Caco-2 (cell line): ENCODE data around the gene CFAP157. TPM values are rescaled to one million over a fixed set of nuclear protein-coding genes. Genes with fewer than 3 reads are reported as not detected.

Source experiments
- BruUV-seq: library from RNA; stranded (reverse); fragments of 400-500 nt; replicated peaks from 2 replicates; lab custom pipeline; 2021; lab: Mats Ljungman, UMichigan
- CTCF ChIA-PET: fragments of 300-600 bp; sonication (Branson Sonifier 250); formaldehyde crosslinking; loops from one replicate; lab custom pipeline; 2022; ENCODE audit warnings: antibody characterized with exemption; lab: Charles Lee
- POLR2A ChIA-PET: fragments of 300-600 bp; sonication (Branson Sonifier 250); formaldehyde crosslinking; loops from one replicate; lab custom pipeline; 2022; ENCODE audit warnings: antibody characterized with exemption; lab: Charles Lee
- DNase-seq, 2 experiments: peaks; one replicate each; pipeline versions ENCODE4 v3.0.0 to v3.0.0-alpha.2; 2020 to 2022
- H3K27me3 ChIP-seq: replicated peaks from 2 replicates; pipeline ENCODE4 v1.6.0; 2011; ENCODE audit warnings: low read length; ENCODE audit not compliant: control insufficient read depth, insufficient read depth
- H3K36me3 ChIP-seq: 2 replicates; pipeline ENCODE4 v1.5.1; 2011; ENCODE audit warnings: low read length; ENCODE audit not compliant: control insufficient read depth, insufficient read depth
- H3K4me1 ChIP-seq: fragments of 250-450 bp; sonication (Bioruptor Pico); 2 replicates; pipeline ENCODE4 v1.5.1; 2020; ENCODE audit warnings: mild to moderate bottlenecking
- H3K4me3 ChIP-seq: 2 replicates; pipeline ENCODE4 v1.5.1; 2011; ENCODE audit warnings: low read depth, mild to moderate bottlenecking, control low read depth, low read length
- H3K9me3 ChIP-seq: fragments of 250-450 bp; sonication (Bioruptor Pico); 2 replicates; pipeline ENCODE4 v1.5.1; 2020; ENCODE audit warnings: mild to moderate bottlenecking, moderate library complexity
- H3K27ac Mint-ChIP-seq: one replicate; pipeline ENCODE4 v1.8.0; 2022; ENCODE audit warnings: mixed read lengths; ENCODE audit not compliant: unreplicated experiment
- H3K27me3 Mint-ChIP-seq: one replicate; pipeline ENCODE4 v1.8.0; 2022; ENCODE audit warnings: mixed read lengths; ENCODE audit not compliant: insufficient read depth, unreplicated experiment
- H3K36me3 Mint-ChIP-seq: one replicate; pipeline ENCODE4 v1.8.0; 2022; ENCODE audit warnings: mild to moderate bottlenecking, mixed read lengths; ENCODE audit not compliant: insufficient read depth, unreplicated experiment
- H3K4me1 Mint-ChIP-seq: one replicate; pipeline ENCODE4 v1.8.0; 2022; ENCODE audit warnings: low read depth, mixed read lengths; ENCODE audit not compliant: unreplicated experiment
- H3K4me3 Mint-ChIP-seq: one replicate; pipeline ENCODE4 v1.8.0; 2022; ENCODE audit warnings: mild to moderate bottlenecking, moderate library complexity, mixed read lengths; ENCODE audit not compliant: unreplicated experiment
- H3K9me3 Mint-ChIP-seq: one replicate; pipeline ENCODE4 v1.8.0; 2022; ENCODE audit warnings: mixed read lengths; ENCODE audit not compliant: unreplicated experiment
- CTCF ChIP-seq, 2 experiments: fragments of 200-600 bp in 1 of 2; IDR thresholded peaks; 1 replicate in 1 of 2; 2 replicates in 1 of 2; pipeline versions ENCODE4 v1.5.1 to v1.8.0; 2011 to 2022; ENCODE audit warnings: antibody characterized with exemption in 1 of 2, control low read depth in 1 of 2, inconsistent platforms in 1 of 2, low read depth in 1 of 2, low read length in 1 of 2, mild to moderate bottlenecking in 1 of 2, moderate library complexity in 1 of 2; ENCODE audit not compliant: insufficient read depth in 1 of 2, severe bottlenecking in 1 of 2, unreplicated experiment in 1 of 2
- intact Hi-C: fragments of 100-400 bp; cut with micrococcal nuclease; formaldehyde crosslinking; loops from one replicate; pipeline ENCODE4 v1.10.0; 2022; ENCODE audit not compliant: unreplicated experiment
- total RNA-seq: library from RNA; stranded (reverse); gene quantifications from 2 replicates; pipeline ENCODE4 v1.2.3, GENCODE V29; 2022

Gene CFAP157
- total RNA-seq, 1 experiment from 2014 or later, result not detected

GRCh38 chr9:127724012-127724411 is 17.2 kb downstream of the CFAP157 start:
- H3K27me3 Mint-ChIP-seq, result peaks cover 4% of the 10 kb centered on the region
- ChIA-PET POLR2A (no interaction called here), CTCF (interaction anchor here (1.6 kb wide), 1 partner anchor 11 kb away, joined by 7 read pairs; the partner anchor contains the start of gene TOR2A)
- H3K9me3 Mint-ChIP-seq, result no peaks in the 10 kb centered on the region
- intact Hi-C loops, result no loop called here
- no peak overlapping the region for H3K27ac Mint-ChIP-seq
- TF ChIP-seq CTCF (IDR thresholded peaks at IDR 0.05; ENCODE audit: insufficient read depth in 1 of 2, low read depth in 1 of 2, low read length in 1 of 2, severe bottlenecking in 1 of 2, unreplicated experiment in 1 of 2), result no peak
- Histone ChIP-seq H3K9me3 (no peaks in the 10 kb centered on the region), H3K27me3 (no peaks in the 10 kb centered on the region), H3K36me3 (no peaks in the 10 kb centered on the region), H3K4me3 (no peak overlapping the region), H3K4me1 (no peaks in the 10 kb centered on the region)
- BruUV-seq, result no TSS peak
- H3K4me1 Mint-ChIP-seq, result no peaks in the 10 kb centered on the region
- H3K36me3 Mint-ChIP-seq, result no peaks in the 10 kb centered on the region
- DNase-seq, result no peak
- no peak overlapping the region for H3K4me3 Mint-ChIP-seq

GRCh38 chr9:127726871-127727270 is 20.1 kb downstream of the CFAP157 start:
- no peak overlapping the region for H3K4me3 ChIP-seq
- ChIA-PET CTCF (no interaction called here), POLR2A (interaction anchor here (0.7 kb wide), 1 partner anchor 138 kb away, joined by 4 read pairs; no protein-coding TSS in a partner anchor)
- no peaks in the 10 kb centered on the region for H3K9me3 ChIP-seq
- no TSS peak for BruUV-seq
- Mint-ChIP-seq H3K4me3 (no peak overlapping the region), H3K27ac (no peak overlapping the region), H3K4me1 (no peaks in the 10 kb centered on the region), H3K9me3 (no peaks in the 10 kb centered on the region), H3K36me3 (no peaks in the 10 kb centered on the region), H3K27me3 (no peaks in the 10 kb centered on the region)
- H3K27me3 ChIP-seq, result no peaks in the 10 kb centered on the region
- H3K4me1 ChIP-seq, result no peaks in the 10 kb centered on the region
- H3K36me3 ChIP-seq, result no peaks in the 10 kb centered on the region
- intact Hi-C loops, result no loop called here
- no peak for TF ChIP-seq CTCF (IDR thresholded peaks at IDR 0.05; ENCODE audit: insufficient read depth in 1 of 2, low read depth in 1 of 2, low read length in 1 of 2, severe bottlenecking in 1 of 2, unreplicated experiment in 1 of 2)
- no peak for DNase-seq

- intact Hi-C loops, result no loop called here
- POLR2A ChIA-PET, result no interaction called here
- Mint-ChIP-seq H3K4me1 (no peaks in the 10 kb centered on the region), H3K27me3 (no peaks in the 10 kb centered on the region), H3K36me3 (no peaks in the 10 kb centered on the region), H3K4me3 (no peak overlapping the region), H3K9me3 (no peaks in the 10 kb centered on the region), H3K27ac (no peak overlapping the region)
- Histone ChIP-seq H3K4me1 (no peaks in the 10 kb centered on the region), H3K4me3 (no peak overlapping the region), H3K36me3 (no peaks in the 10 kb centered on the region), H3K27me3 (no peaks in the 10 kb centered on the region), H3K9me3 (no peaks in the 10 kb centered on the region)
- no peak for TF ChIP-seq CTCF (IDR thresholded peaks at IDR 0.05; ENCODE audit: insufficient read depth in 1 of 2, low read depth in 1 of 2, low read length in 1 of 2, severe bottlenecking in 1 of 2, unreplicated experiment in 1 of 2)
- CTCF ChIA-PET, result interaction anchor here (0.6 kb wide), 1 partner anchor 1196 kb away, joined by 3 read pairs; no protein-coding TSS in a partner anchor
- DNase-seq, result no peak
- no TSS peak for BruUV-seq
Measured at GRCh38 chr9:127728808-127729207, 22.0 kb downstream of the CFAP157 start.
